HS-27A (cell line): Measurements from ENCODE around the gene ECHS1.

Source experiments
- DNase-seq: peaks from one replicate; pipeline ENCODE4 v3.0.0-alpha.2; 2012; ENCODE audit warnings: low read depth, missing footprints

The ECHS1 gene

DNA sequence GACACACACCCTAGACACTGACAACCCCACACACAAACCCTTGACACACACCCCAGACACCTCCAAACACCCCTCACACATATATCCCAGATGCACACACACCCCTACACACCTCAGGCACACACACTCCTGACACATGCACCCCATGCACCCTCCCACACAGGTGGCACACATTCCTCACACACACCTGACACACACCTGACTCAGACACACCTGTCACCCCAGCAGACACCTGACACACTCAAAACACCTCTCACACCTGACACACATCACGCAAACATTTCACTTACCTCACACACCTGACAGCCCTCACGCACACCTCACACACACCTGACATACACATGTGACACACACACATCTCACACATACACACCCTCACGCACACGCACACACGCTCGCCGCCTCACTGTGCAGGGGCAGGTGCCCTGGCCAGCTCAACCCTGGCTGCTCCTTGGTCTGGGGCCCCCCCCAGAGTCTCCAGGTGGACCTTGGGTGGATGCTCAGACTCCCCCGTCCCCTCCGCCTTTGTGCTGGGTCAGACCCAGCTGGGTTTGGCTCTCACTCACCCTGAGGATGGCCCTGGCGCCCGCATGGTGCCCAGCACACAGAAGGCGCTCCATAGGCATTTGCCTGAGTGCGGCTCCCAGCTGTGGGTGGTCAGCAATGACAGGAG is 33.3 kb downstream of the ECHS1 start:
- no peak for DNase-seq

DNA sequence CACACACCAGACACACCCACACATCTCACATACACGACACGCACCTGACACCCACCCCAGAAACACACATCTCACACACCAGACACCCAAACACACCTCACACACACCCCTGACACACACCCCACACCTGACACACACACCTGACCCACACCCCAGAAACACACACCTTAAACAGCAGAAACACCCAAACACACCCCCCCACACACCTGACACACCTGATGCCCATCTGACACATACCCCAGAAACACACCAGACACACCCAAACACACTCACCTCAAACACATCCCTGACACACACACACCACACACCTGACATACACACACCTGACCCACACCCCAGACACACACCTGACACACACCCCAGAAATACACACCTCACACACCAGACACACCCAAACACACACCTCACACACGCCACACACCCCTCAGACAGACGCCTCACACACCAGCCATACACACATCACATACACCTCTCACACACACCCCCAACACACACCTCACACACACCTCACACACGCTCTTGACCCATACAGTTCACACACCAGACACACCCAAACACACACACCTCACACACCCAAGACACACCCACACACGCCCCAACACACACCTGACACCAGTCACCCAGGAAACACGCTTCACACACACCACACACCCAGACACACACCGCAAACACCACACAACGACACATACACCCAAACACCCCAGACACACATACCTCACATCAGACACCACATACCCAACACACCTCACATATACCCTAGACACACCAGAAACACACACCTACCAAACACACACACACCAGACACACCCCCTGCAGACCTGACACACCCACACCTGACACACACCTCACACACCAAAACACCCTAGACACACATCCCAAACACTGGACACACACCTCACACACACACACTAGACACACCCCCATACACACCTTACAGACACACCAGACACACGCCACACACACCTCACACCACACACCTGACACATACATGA is 34.8 kb downstream of the ECHS1 start:
- no peak for DNase-seq

DNA sequence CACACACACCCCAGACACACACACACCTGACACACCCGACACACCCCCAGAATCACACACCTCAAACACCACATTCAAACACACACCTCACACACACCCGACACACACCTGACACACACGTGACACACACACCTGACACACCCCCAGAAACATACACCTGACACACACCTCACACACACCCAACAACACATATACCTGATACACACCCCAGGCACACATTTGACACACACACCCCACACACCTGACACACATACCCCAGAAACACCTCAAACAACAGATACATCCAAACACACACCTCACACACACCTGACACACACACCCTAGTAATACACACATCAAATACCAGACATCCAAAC is 35.8 kb downstream of the ECHS1 start:
- no peak for DNase-seq

DNA sequence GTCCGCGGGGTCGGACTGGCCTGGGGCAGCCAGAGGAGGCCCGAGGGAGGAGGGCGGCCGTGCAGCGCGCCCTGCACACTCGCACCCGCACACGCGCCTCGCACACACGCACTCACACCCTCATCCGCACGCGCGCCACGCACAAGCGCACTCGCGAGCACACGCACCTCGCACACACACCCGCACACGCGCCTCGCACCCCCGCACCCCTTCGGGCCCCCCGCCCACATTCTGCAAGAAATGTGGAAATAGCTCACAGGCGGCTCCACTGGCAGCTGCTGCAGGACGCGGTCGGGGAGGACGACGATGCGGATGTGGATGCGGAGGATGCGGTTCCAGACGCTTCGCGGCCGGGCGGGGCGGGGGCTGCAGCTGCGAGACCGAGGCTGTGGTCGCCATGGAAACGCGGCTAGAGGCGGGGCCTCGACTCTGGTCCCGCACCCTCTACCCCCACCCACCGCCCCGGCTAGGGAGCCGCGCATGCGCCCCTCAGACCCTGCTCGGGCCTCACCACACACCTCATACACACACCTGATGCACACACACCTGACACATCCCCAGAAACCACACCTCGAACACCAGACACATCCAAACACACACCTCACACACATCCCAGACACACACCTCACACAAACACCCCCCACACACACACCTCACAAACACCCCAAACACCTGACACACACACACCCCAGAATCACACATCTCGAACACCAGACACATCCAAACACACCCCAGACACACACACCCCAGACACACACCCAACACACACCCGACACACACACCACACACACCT is 36.4 kb downstream of the ECHS1 start, which contains the start of gene CALY:
CALY (minus strand) TSS at position 320 of the 793 bp plus-strand sequence. CDS start 7,907 bp downstream, outside the sequence.
- DNase-seq: no peak

DNA sequence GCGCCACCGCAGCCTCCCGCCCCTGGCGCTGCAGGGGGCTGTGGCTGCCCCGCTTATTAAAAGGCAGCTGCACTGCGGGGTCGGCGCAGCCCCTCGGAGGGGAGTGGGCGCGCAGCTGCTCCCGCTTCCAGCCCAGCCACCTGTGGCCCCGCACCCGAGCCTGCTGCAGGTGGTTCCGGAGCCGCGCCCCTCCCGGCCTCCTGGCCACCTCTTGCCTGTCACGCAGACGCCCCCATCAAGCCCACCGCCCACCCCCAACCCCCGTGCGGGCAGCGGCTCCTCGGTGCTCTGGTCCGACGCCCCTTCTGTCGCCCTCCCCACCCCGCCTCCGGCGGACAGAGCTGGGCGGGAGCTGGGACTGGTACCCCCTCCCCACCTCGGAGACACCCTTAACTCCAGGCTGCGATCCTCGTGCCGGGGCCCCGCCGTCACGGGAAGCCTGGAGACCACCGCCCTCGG is 37.0 kb downstream of the ECHS1 start:
- DNase-seq: no peak

DNA sequence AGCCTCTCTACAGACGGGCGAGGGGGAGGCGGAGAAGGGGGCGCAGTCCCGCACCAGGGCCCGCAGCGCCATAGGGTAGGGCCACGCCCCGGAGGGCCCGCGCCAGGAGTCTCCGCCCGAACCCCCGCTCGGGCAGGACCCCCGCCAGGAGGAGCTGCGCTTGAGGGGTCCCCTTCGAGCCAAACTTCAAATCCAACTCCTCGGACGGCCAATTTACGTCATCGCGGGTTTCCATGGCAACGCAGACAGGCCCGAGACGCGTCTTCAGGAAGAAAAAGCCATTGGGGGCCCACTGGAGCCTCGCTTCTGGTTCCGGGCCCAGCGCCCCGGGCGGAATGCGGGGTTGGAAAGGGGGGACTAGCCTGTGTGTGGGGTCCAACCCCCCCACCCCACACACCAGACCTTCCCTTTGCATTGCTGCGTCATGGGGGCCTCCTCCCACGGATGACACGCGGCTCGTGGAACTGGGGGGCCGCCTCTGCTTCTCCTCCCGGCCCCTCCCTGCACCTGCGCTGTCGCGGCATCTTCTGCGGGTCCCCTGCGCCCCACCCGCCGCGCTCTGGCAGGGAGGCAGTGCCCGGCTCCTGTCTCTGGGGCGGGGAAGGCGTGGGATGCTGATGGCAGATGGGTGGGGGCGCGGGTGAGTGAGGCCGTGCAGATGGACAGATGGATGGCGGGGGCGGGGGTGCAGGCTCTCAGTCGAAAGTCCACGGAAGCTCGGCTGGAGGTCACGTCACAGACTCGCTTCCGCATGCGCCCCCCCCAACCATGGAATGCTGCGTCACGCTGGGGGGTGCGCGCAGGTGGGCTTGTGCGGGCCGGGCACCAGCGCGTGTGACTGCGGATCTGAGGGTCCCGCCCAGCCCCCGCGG is 37.7 kb downstream of the ECHS1 start:
- no peak for DNase-seq

DNA sequence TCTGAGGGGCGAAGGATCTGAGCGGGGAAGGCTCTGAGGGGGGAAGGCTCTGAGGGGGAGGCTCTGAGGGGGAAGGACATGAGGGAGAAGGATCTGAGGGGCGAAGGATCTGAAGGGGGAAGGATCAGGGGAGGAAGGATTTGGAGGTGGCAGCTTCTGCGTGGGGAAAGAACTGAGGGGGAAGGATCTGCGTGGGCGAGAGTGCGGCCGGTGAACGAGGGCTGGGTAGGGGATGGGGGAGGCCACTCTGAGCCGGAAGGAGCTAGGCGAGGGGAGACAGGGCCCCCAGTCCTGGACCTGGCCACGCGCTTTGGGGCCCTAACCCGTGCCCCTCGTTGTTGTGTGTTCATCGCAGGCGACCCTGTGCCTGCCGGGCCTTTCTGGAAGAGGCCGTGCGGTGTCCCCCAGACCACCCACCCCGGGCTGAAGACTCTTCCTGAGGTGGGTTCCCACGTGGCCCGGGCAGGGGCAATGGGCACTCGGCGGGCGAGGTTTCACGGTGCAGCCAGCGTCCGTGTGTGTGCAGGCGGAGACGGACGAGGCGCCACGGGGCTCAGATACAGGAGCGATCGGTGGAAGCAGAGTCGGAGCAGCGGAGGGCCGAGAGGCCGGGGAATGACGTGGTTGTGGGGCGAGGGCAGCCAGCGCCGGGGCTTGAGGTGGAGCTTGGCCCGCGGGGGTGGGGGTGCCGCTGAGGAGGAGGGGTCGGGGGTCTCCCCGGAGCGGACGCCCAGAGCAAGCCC is 38.5 kb downstream of the ECHS1 start:
- no peak for DNase-seq

DNA sequence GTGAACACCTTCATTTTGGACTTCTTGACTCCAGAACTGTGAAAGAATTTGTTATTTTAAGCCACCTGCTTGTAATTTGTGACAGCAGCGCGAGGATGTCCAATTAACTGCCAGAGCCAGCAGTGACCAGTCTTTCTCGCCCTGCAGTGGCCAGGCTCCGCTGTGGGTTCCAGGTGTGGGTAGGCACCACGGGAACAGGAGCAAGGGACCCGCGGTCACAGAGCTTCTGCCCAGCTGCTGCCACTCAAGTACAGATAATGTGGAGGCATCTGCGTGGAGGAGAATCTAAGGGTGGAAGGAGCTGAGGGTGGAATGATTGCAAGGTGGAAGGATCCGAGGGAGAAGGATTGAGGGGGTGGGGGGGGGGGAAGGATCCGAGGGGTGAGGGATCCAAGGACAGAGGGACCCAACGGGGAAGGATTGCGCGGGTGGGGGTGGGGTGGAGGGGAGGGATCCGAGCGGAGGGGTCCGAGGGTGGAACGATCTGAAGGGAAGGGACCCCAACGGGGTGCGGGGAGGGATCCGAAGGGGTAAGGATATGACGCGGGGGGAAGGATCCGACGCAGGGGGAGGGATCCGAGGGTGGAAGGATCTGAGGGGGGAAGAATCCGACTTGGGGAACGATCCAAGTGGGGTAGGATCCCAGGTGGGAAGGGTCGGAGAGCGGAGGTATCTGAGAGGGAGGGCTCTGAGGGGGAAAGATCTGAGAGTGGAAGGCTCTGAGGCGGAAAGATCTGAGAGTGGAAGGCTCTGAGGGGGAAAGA is 40.0 kb downstream of the ECHS1 start:
- no peak for DNase-seq

DNA sequence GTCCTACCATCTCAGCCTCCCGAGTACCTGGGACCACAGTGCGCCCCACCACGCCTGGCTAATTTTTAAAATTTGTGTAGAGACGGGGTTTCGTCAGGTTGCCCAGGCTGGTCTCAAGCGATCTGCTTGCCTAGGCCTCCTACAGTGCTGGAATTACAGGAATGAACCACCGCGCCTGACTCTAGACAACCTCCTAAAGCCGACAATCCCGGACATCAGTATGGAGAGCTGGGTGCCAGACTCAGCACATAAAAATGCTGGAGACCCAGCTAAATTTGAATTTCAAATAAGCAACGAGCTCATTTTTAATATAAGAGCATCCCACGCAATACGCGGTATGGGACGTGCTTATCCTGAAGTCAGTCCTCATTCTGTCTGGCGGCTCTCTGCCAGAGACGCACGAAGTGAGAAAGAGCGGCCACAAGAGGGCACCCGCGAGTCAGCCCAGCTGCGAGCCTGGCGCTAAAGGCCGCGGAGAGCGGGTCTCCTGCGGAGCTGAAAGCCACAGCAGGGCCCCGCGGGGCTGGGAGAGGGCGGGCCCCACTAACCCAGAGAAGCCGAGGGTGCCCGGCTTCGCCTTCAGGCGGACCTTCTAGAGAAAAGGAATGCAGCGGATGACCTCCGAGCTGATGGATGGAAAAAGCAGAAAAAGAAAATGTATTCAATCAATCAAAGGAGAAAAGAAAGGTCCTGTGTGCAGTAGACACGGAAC is 43.5 kb downstream of the ECHS1 start:
- no peak for DNase-seq

DNA sequence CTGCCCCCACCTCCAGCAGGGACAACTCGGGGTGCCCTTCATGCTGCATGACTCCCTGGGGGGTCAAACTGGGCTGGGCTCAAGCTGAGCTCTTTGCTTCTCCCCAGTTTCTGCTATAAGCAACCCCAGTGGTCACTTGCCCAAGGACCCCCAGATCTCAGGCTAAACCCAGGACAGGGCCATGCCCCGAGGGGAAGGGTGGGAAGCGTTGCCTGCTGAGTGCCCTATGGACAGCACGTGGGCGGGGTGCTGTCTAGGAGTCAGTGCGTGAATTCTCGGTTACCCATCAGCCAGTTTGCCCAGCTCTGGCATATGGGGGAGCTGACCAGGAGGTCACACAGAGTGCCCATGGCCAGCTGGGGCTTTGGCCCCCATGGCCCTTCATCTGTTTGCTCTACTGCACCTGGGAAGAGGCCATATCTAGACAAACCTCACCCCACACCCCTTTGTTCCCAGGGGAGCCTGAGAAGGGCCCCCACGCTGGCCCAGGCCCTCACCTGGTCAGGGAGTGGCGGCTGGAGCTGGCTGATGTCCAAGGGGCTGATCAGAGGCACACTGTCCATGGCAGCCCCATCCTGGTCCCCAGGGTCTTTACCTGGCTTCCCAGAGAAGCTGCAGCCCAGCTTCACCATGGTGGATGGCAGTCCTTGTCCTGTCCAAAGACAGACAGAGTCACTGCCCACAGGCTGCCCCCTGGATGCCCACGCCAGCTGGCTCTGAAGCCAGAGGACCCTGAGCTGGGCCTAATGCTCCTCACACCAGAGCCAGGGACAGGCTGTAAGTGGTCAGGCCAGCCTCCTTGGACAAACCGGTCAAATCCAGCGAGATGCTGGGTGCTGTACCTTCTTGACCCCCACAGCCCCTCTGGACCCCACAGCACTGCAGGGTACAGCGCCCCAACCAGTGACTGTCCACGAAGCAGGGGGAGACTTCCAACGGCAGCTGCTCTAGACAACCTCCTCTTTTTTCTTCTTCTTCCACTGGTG is 44.5 kb downstream of the ECHS1 start:
- no peak for DNase-seq

DNA sequence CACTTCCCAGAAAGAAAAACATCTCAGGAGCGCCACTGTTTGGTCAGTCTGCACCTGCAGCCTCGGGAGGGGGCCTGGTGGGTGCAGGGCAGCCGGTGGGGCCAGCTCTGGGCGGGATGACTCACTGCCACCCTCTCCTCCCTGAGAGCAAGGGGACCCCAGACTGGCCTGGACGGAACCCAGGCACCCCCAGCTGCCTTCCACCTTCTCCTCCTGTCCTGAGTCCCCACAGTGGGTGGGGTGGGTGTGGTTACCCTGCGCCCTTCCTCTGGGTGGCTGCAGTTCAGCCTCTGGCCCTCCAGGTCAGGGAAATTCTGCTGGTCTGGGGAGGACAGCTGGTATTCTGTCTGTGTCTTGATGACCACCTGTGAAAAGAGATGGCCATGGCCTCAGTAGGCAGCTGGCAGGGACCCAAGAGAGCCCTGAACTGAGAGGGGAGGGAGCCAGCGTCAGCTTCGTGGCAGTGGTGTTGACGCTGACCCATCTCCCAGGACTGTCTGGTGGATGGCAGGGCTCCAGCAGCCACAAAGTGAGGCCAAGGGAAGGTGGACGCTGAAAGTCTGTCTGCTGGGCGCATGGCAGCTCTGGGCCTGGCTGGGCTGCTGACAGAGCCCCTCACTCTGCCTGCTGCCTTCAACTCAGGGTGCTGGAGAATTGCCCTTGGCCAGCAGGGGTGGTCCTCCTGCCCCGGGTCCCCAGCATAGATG is 45.4 kb downstream of the ECHS1 start:
- no peak for DNase-seq

DNA sequence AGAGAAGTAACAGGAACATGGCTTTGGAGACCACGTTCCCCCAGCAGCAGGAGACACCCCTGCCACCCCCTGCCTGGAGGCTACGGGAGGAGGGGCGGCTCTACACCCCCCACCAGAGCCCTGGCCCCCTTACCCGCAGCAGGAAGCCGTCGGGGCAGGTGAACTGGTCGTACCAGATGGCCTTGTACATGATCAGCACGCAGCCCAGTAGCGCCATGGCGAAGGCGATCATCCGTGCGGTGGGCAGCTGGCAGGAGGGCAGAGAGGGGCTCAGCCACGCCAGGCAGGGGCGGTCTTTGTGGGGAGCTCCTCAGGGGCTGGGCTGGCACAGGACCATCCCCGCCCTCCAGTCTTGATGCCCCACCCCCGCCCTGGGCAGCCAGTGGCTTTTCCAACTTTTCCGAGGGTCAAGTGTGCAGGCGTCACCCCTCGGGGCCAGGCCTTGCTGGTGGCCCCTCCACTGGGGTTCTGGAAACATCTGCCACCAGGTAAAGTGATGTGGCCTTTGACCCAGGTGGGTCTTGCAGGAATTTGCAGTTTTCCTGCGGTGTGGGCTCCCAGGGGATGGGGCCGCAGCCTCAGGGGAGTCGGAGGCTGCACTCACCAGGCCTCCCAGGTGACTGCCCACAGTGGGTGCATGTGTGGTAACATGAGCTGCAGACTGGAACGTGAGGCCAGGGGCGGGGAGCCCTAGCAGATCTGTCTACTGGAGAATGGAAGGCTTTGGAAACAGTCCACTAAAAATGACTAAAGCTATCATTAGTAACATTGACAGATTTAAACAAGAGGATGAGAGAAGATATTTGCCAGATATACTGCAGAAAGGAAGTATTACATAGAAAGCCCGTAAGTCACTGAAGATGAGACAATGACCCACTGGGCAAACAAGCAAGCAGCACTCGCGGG is 46.2 kb downstream of the ECHS1 start:
- no peak for DNase-seq

DNA sequence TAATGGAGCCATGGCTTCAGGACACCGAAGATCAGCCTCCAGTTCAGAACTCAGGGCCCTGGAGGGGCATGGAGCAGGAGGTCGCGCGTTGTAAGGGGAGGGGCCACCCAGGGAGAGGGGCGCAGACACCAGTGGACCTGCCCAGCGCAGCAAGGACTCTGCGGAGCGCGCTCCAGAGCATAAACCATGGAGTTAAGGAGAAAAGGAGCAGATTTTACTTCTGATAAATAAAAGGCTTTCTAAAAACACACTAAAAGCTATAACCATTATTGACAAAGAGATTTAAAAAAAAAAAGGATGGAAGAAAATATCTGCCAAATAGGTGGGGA is 47.0 kb downstream of the ECHS1 start:
- no peak for DNase-seq

DNA sequence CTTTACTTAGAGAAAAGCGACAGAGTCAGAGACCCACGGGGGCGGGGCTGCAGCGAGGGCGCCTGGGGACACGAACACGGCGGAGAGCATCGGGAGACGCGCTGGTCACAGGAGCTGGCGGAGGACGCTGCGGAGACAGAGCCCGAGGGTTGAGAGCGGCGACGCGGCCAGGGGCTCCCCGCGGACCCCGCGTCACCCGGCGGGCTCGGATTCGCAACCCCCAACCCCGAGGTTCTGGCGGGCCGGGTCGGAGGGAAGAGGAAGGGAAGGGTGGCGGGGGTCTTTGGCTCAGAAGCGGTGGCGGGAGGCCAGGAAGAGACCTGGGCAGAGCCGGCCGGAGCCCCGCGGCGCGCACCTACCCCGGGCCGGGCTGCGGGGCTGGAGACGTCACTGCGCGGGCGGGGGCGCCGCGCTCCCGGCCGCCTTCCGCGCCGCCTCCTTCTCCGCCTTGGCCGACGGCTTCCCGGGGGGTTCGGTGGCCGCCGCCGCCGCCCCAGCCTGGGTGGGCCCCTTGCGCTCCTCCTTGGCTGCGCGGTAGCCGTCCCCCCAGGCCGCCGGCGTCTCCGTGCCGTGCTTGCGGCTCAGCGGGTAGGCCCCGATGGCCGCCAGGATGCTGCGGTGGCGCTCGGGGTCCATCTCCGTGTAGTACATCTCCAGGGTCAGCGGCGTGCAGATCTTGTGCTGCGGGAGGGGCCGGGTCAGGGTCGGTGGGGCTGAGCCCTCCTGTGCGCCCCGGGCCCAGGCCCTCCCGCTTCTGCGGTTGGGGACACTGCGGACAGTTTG is 47.5 kb downstream of the ECHS1 start:
- DNase-seq: no peak

DNA sequence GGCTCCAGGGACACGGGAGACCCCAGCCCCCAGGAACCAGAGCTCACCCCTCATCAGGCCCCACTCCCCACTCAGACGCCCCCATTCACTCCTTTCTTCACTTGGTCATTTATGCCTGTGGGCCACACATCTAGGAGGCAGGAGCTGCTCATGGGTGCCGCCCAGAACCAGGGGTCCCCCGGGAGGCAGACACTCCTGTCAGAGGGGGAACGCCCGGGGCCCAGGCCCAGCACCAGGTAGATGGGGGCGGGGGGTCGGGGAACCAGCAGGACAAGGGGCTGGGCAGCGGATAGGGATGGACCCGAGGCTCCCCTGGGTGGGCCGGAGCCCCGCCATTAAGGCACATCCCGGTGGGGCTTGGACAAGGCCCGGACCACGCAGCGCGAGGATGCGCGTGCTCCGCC is 48.3 kb downstream of the ECHS1 start:
- DNase-seq: no peak
